HCT116 (cell line): ENCODE data around the gene PPDPF. TPM values are rescaled to one million over a fixed set of nuclear protein-coding genes. Genes with fewer than 3 reads are reported as not detected.

ENCODE experiments used
- ATAC-seq: fragments of 200-7000 bp; cut with Tn5 transposase; 2 replicates; pipeline ENCODE4 v1.9.1; 2020; ENCODE audit warnings: mild to moderate bottlenecking, moderate library complexity
- BruUV-seq: library from RNA; stranded (reverse); fragments of 400-500 nt; replicated peaks from 2 replicates; lab custom pipeline; 2021; lab: Mats Ljungman, UMichigan
- CTCF ChIA-PET: fragments of 300-600 bp; sonication (Branson Sonifier 250); formaldehyde crosslinking; loops from one replicate; lab custom pipeline; 2021; ENCODE audit warnings: antibody characterized with exemption; lab: Charles Lee
- POLR2A ChIA-PET: fragments of 300-600, 350-600 bp; sonication (Branson Sonifier 250); formaldehyde crosslinking; loops from one replicate; lab custom pipeline; 2021; ENCODE audit warnings: antibody characterized with exemption; lab: Charles Lee
- RAD21 ChIA-PET, 2 experiments: fragments of 300-600 bp; sonication (Branson Sonifier 250); formaldehyde crosslinking; loops; one replicate each; lab custom pipeline; 2023; ENCODE audit warnings: low total read pairs in 2 of 2; ENCODE audit not compliant: uncharacterized antibody in 2 of 2, unreplicated experiment in 2 of 2, low non-redundant PET in 1 of 2; lab: Charles Lee
- DNase-seq: peaks from one replicate; pipeline ENCODE4 v3.0.0-alpha.2; 2010; ENCODE audit warnings: low read depth, low spot score
- H2AFZ ChIP-seq: fragments of 200-600 bp; shearing (Covaris generic), sonication (generic); 2 replicates; pipeline ENCODE4 v1.6.1; 2017; ENCODE audit warnings: low read depth, mixed run types, mixed read lengths, antibody characterized with exemption, low read length; ENCODE audit not compliant: poor library complexity, severe bottlenecking
- H3K27ac ChIP-seq: 2 replicates; pipeline ENCODE4 v1.5.1; 2012; ENCODE audit warnings: low read depth, low read length
- H3K27me3 ChIP-seq: fragments of 200-600 bp; sonication (generic); 2 replicates; pipeline ENCODE4 v1.6.1; 2016; ENCODE audit warnings: mixed run types, low read length, mixed read lengths; ENCODE audit not compliant: insufficient read depth
- H3K36me3 ChIP-seq, 2 experiments: fragments of 200-500 bp in 1 of 2; fragments of 200-600 bp in 1 of 2; sonication (Bioruptor generic) in 1 of 2; sonication (generic) in 1 of 2; 2 replicates each; pipeline versions ENCODE4 v1.5.1 to v1.6.1; 2014 to 2016; ENCODE audit warnings: low read length in 2 of 2, inconsistent platforms in 1 of 2, mixed read lengths in 1 of 2, mixed run types in 1 of 2; ENCODE audit not compliant: insufficient read depth in 2 of 2, control insufficient read depth in 1 of 2
- H3K4me1 ChIP-seq, 2 experiments: fragments of 200-600 bp in 1 of 2; sonication (generic) in 1 of 2; 2 replicates each; pipeline versions ENCODE4 v1.5.1 to v1.6.1; 2012 to 2017; ENCODE audit warnings: low read length in 2 of 2, inconsistent platforms in 1 of 2, mild to moderate bottlenecking in 1 of 2, mixed read lengths in 1 of 2, mixed run types in 1 of 2, moderate library complexity in 1 of 2; ENCODE audit not compliant: insufficient read depth in 2 of 2, control insufficient read depth in 1 of 2
- H3K4me2 ChIP-seq: fragments of 200-600 bp; sonication (generic); 2 replicates; pipeline ENCODE4 v1.6.1; 2017; ENCODE audit warnings: mixed run types, low read length, mixed read lengths
- H3K4me3 ChIP-seq, 2 experiments: fragments of 200-600 bp in 1 of 2; sonication (generic) in 1 of 2; replicated peaks in 1 of 2; 2 replicates each; pipeline ENCODE4 v1.5.1; 2011 to 2016; ENCODE audit warnings: low read length in 2 of 2, control low read depth in 1 of 2, low read depth in 1 of 2, mild to moderate bottlenecking in 1 of 2, mixed read lengths in 1 of 2, mixed run types in 1 of 2
- H3K79me2 ChIP-seq: fragments of 200-600 bp; sonication (generic); 2 replicates; pipeline ENCODE4 v1.6.1; 2017; ENCODE audit warnings: mild to moderate bottlenecking, mixed run types, low read length, moderate library complexity, mixed read lengths; ENCODE audit not compliant: insufficient read depth
- H3K9ac ChIP-seq: fragments of 200-600 bp; sonication (generic); 2 replicates; pipeline ENCODE4 v1.6.1; 2016; ENCODE audit warnings: low read length, mixed read lengths
- H3K9me2 ChIP-seq: fragments of 200-600 bp; sonication (generic), shearing (Covaris generic); 2 replicates; pipeline ENCODE4 v1.6.1; 2017; ENCODE audit warnings: mixed run types, mild to moderate bottlenecking, moderate library complexity; ENCODE audit not compliant: insufficient read depth
- H3K9me3 ChIP-seq, 2 experiments: fragments of 200-500 bp in 1 of 2; fragments of 200-600 bp in 1 of 2; sonication (Bioruptor generic) in 1 of 2; sonication (generic) in 1 of 2; 2 replicates each; pipeline ENCODE4 v1.6.1; 2014 to 2017; ENCODE audit warnings: low read length in 2 of 2, mixed read lengths in 2 of 2, inconsistent platforms in 1 of 2, low read depth in 1 of 2, mild to moderate bottlenecking in 1 of 2, mixed run types in 1 of 2, moderate library complexity in 1 of 2; ENCODE audit not compliant: control insufficient read depth in 1 of 2, insufficient read depth in 1 of 2
- H4K20me1 ChIP-seq: fragments of 200-600 bp; sonication (generic), shearing (Covaris generic); 2 replicates; pipeline ENCODE4 v1.6.1; 2017; ENCODE audit warnings: mixed run types, mild to moderate bottlenecking, moderate library complexity; ENCODE audit not compliant: insufficient read depth
- ATF3 ChIP-seq: IDR thresholded peaks from 2 replicates; pipeline ENCODE4 v1.6.1; 2012
- CBX3 ChIP-seq: IDR thresholded peaks from 2 replicates; pipeline ENCODE4 v1.6.1; 2012; ENCODE audit warnings: low read depth
- CEBPB ChIP-seq: IDR thresholded peaks from 2 replicates; pipeline ENCODE4 v1.6.1; 2012; ENCODE audit warnings: low read depth
- CTCF ChIP-seq, 3 experiments: fragments of 200-600 bp in 1 of 3; sonication (generic) in 1 of 3; IDR thresholded peaks in 2 of 3; conservative IDR thresholded peaks in 1 of 3; 2 replicates each; pipeline ENCODE4 v1.5.1; 2012 to 2017; ENCODE audit warnings: low read depth in 2 of 3, low read length in 2 of 3, antibody characterized with exemption in 1 of 3, borderline replicate concordance in 1 of 3, control low read depth in 1 of 3, mild to moderate bottlenecking in 1 of 3, mixed read lengths in 1 of 3, mixed run types in 1 of 3, moderate library complexity in 1 of 3; ENCODE audit not compliant: insufficient read depth in 1 of 3
- EGR1 ChIP-seq: IDR thresholded peaks from 2 replicates; pipeline ENCODE4 v1.6.1; 2012; ENCODE audit warnings: low read depth
- EZH2 ChIP-seq: fragments of 200-600 bp; sonication (generic); IDR thresholded peaks from 2 replicates; pipeline ENCODE4 v1.6.1; 2017; ENCODE audit warnings: antibody characterized with exemption, mixed run types
- EZH2phosphoT487 ChIP-seq: fragments of 200-600 bp; IDR thresholded peaks from 2 replicates; pipeline ENCODE4 v1.6.1; 2018; ENCODE audit warnings: antibody characterized with exemption, borderline replicate concordance
- MAX ChIP-seq: IDR thresholded peaks from 2 replicates; pipeline ENCODE4 v1.6.1; 2012
- POLR2A ChIP-seq: IDR thresholded peaks from 2 replicates; pipeline ENCODE4 v1.7.0; 2011; ENCODE audit warnings: borderline replicate concordance; ENCODE audit not compliant: insufficient read depth, insufficient read length; ENCODE audit errors: extremely low read depth
- REST ChIP-seq: IDR thresholded peaks from 2 replicates; pipeline ENCODE4 v1.6.1; 2012; ENCODE audit warnings: low read depth
- SIN3A ChIP-seq: IDR thresholded peaks from 2 replicates; pipeline ENCODE4 v1.6.1; 2012; ENCODE audit warnings: low read depth
- SP1 ChIP-seq: IDR thresholded peaks from 2 replicates; pipeline ENCODE4 v1.6.1; 2012; ENCODE audit warnings: low read depth
- SRF ChIP-seq: IDR thresholded peaks from 2 replicates; pipeline ENCODE4 v1.6.1; 2012; ENCODE audit warnings: low read depth
- TCF7L2 ChIP-seq: IDR thresholded peaks from 2 replicates; pipeline ENCODE4 v1.7.0; 2011; ENCODE audit warnings: borderline replicate concordance, inconsistent platforms; ENCODE audit not compliant: insufficient read depth, insufficient read length; ENCODE audit errors: extremely low read depth
- YY1 ChIP-seq: IDR thresholded peaks from 2 replicates; pipeline ENCODE4 v1.6.1; 2011; ENCODE audit warnings: low read length, low read depth, moderate library complexity, mild to moderate bottlenecking; ENCODE audit not compliant: insufficient replicate concordance; ENCODE audit errors: extremely low read depth
- ZBTB33 ChIP-seq: IDR thresholded peaks from 2 replicates; pipeline ENCODE4 v1.6.1; 2011; ENCODE audit warnings: mild to moderate bottlenecking, low read length, moderate library complexity; ENCODE audit not compliant: insufficient replicate concordance; ENCODE audit errors: extremely low read depth
- intact Hi-C: fragments of 100-400 bp; cut with micrococcal nuclease; formaldehyde crosslinking; loops from 2 replicates; pipeline ENCODE4 v1.10.0; 2022
- total RNA-seq: library from RNA; stranded (reverse); gene quantifications from one replicate; pipeline ENCODE4 v1.2.1, GENCODE V29; 2021; ENCODE audit not compliant: unreplicated experiment

Gene PPDPF
- total RNA-seq, 1 experiment from 2014 or later, result 346 TPM

- DNase-seq (no peak), ATAC-seq (no peak)
- no peaks in the 10 kb centered on the region for H3K9me3 ChIP-seq
- CTCF ChIA-PET, result no interaction called here
- RAD21 ChIA-PET, result no interaction called here
- no peak for TF ChIP-seq REST
- no peak for TF ChIP-seq EGR1
- TF ChIP-seq POLR2A, result no peak
- TF ChIP-seq TCF7L2, result no peak
- no peak for TF ChIP-seq EZH2
- TF ChIP-seq ZBTB33, result no peak
- no peak for TF ChIP-seq CTCF (IDR thresholded peaks at IDR 0.05 in 2 of 3, conservative IDR thresholded peaks at IDR 0.05 in 1 of 3; ENCODE audit: borderline replicate concordance in 1 of 3, insufficient read depth in 1 of 3, low read depth in 2 of 3, low read length in 2 of 3)
- TF ChIP-seq EZH2phosphoT487, result no peak
- TF ChIP-seq SIN3A, result no peak
- TF ChIP-seq YY1, result no peak
- TF ChIP-seq MAX, result no peak
- no peak for TF ChIP-seq CEBPB
- TF ChIP-seq SRF, result no peak
- TF ChIP-seq CBX3, result no peak
- no peak for TF ChIP-seq SP1
- no peak for TF ChIP-seq ATF3
- no peak overlapping the region; the same call in 1 of the 2 replicates for H3K27ac ChIP-seq
- intact Hi-C loops, result no loop called here
- H3K4me2 ChIP-seq, result no peak overlapping the region
- H2AFZ ChIP-seq, result no peak overlapping the region
- no peaks in the 10 kb centered on the region for H3K79me2 ChIP-seq
- H3K36me3 ChIP-seq, result no peaks in the 10 kb centered on the region
- peaks cover 28 to 63% of the 10 kb centered on the region in 2 experiments for H3K4me1 ChIP-seq
- H3K9ac ChIP-seq, result no peak overlapping the region
- no peaks in the 10 kb centered on the region for H3K27me3 ChIP-seq
- H4K20me1 ChIP-seq, result no peaks in the 10 kb centered on the region
- BruUV-seq, result no TSS peak
- POLR2A ChIA-PET, result no interaction called here
- no peak overlapping the region for H3K4me3 ChIP-seq
- no peaks in the 10 kb centered on the region for H3K9me2 ChIP-seq
Observed at GRCh38 chr20:63482021-63482587, 38.5 kb upstream of the PPDPF start.
